Panc1 (cell line): Measurements from ENCODE around the gene ATG2B.

ENCODE experiments used
- CTCF ChIP-seq: fragments of 450-650 bp; IDR thresholded peaks from 2 replicates; pipeline ENCODE4 v1.5.1; 2017; ENCODE audit warnings: mild to moderate bottlenecking
- POLR2AphosphoS5 ChIP-seq: IDR thresholded peaks from 2 replicates; pipeline ENCODE4 v1.6.1; 2012; ENCODE audit warnings: mild to moderate bottlenecking, low read depth, low read length, moderate library complexity
- SIN3A ChIP-seq: IDR thresholded peaks from 2 replicates; pipeline ENCODE4 v1.6.1; 2012; ENCODE audit warnings: low read depth, mild to moderate bottlenecking, low read length, moderate library complexity, borderline replicate concordance; ENCODE audit not compliant: insufficient read depth

GRCh38 chr14:96398432-96398831 is 35.3 kb upstream of the ATG2B start:
- TF ChIP-seq CTCF, result no peak
- TF ChIP-seq POLR2AphosphoS5, result no peak
- no peak for TF ChIP-seq SIN3A
